Measurements from ENCODE around the gene KLRC3.
"Not testable (repeated sequence)": the region's sequence is repeated elsewhere in the genome, so short reads cannot be mapped to it uniquely, and the experiment has no call there.

GRCh38 chr12:10422159-10422558 is 1.8 kb upstream of the KLRC3 start:
- TF ChIP-seq CTCF, POLR2A (IDR thresholded peaks at IDR 0.05): not testable (repeated sequence)

Measured in stomach (tissue), 4 donors.